ENCODE measurements around the gene CCDC192.

DNA sequence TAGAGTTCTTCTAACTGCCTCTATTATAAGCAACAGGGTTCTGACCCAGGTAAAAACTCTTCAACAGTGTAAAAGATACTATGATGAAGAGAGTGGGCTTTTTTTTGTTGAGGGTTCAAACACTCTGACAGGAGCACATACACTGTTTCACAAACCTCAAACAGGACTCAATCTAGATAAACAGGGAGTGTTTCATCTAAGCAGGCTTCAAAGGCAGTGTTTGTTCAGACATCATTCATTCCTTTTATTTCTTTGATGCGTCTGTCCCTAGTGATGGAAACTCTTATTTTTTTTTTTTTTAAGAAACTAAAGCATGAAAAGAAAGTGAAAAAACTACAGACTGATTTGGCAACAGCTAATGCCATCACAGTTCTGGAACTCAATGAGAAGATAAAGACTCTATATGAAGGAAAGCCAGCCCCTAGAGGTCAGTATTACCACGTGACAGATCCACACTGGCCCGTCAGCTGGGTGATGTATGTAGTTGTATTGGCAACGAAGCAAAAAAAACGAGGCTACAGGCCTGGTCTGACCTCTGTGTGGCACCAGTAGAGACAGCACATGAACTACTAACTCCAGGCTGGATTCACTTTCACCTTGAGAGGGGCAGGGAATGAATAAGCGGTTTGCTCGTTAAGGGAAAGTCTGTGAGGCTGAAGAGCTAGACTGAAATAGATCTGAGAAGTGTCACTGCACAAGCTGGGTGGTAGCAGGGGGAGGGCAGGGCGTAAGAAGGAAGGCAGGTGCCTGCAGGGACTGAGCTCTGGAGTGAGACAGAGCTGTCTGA, 172.2 kb downstream of the CCDC192 start:
- no peak for TF ChIP-seq POLR2A (IDR thresholded peaks at IDR 0.05)
- TF ChIP-seq CTCF (IDR thresholded peaks at IDR 0.05), result no peak
- no peak for TF ChIP-seq POLR2AphosphoS5 (IDR thresholded peaks at IDR 0.05; ENCODE audit: insufficient read depth in 1 of 2, low read depth in 1 of 2)

Measured in vagina (tissue), 2 donors.